ENCODE results near the gene VSTM5. TPM values are rescaled to one million over a fixed set of nuclear protein-coding genes. Genes with fewer than 3 reads are reported as not detected.
"Not testable (repeated sequence)": the region's sequence is repeated elsewhere in the genome, so short reads cannot be mapped to it uniquely, and the experiment has no call there.

The VSTM5 gene
- total RNA-seq, 1 experiment from 2014 or later, result not detected

DNA sequence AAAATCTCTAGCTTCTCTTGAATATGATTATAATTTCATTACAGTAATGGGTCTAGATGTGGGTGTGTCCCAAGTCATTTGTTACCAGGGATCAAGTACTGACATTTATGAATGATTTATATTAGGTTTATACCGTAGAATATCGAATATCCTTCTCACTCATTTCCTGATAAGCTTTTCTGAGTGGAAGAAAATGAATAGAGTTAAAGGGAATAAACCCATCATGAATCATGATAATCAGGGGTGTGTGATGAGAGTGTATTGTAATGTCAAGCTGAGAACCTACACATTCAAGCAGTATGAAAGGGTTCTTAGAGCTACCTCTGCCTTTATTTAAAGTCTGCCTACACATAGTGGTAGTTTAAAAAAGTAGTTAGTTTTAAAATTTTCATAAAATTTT, 49.1 kb downstream of the VSTM5 start:
- no peak for DNase-seq (ENCODE audit: extremely low read depth, low read depth)

DNA sequence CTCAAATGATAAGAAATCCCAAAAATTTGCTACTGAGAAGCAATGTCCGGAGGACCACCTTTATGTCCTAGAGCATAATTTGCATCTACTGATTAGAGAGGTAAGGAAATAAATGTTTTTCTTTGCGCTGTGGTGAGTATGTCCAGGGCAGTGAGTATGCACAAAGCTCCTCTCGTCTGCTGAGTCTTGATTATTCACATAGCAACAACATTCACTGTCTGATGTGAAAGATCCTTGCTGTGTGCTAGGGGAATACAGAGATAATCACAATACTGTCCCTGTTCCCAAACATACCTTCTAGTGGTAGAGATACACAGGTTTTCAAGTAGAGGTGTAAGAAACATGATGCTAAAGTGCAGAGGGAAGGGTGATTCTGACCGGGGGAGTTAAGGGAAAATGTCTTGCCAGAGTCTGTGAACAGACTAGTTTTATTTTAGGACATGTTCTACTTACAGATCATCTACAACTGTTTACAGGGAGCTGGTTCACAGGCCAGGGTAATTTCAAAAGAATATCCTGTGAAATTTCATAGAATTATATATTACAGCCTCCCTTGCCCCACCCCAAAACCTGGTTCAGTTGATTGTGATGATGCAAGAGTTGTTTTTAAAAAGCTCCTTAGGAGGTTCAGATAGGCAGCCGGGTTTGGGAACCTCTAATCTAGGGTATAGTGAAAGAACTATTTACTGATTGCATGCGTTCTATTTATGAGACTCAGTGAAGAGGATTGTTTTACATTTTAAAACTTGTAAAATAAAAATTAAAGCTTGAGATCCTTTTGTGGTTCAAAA, 53.8 kb downstream of the VSTM5 start:
- no peak for DNase-seq (ENCODE audit: extremely low read depth, low read depth)

DNA sequence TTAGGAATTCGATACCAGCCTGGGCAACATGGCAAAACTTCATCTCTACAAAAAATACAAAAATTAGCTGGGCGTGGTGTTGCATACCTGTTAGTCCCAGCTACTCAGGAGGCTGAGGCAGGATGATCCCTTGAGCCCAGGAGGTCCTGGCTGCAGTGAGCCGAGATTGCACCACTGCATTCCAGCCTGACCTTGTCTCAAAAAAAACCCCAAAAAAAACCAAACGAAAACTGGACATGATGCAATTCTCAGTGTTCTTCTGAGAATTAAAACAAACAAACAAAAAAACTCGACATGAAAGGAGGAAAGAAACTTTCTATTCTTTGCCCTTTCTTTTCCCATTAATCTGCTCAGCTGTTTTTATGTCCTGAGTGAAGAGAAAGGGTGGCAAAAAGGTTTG, 58.9 kb downstream of the VSTM5 start:
- no peak for DNase-seq (ENCODE audit: extremely low read depth, low read depth)

DNA sequence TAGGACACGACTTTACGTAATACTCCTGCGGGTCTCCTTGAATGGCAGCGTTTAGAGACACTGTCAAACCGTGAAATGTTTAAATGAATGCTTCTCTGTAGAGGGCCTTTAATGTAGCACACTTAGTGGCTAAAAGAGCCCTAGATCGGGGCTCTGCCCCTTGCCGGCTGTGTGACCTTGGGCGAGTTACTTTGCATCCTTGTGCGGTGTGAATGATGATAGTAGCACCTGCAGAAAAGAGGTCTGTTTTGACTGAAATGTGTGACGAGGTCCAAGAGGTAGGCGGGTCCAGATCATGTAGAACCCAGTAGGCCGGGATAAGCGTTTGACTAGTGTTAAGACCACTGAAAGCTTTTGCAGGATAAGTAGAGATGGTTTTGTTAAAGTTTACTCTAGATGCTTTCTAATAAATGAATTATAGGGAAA, 65.5 kb downstream of the VSTM5 start:
- DNase-seq (ENCODE audit: extremely low read depth, low read depth), result no peak

DNA sequence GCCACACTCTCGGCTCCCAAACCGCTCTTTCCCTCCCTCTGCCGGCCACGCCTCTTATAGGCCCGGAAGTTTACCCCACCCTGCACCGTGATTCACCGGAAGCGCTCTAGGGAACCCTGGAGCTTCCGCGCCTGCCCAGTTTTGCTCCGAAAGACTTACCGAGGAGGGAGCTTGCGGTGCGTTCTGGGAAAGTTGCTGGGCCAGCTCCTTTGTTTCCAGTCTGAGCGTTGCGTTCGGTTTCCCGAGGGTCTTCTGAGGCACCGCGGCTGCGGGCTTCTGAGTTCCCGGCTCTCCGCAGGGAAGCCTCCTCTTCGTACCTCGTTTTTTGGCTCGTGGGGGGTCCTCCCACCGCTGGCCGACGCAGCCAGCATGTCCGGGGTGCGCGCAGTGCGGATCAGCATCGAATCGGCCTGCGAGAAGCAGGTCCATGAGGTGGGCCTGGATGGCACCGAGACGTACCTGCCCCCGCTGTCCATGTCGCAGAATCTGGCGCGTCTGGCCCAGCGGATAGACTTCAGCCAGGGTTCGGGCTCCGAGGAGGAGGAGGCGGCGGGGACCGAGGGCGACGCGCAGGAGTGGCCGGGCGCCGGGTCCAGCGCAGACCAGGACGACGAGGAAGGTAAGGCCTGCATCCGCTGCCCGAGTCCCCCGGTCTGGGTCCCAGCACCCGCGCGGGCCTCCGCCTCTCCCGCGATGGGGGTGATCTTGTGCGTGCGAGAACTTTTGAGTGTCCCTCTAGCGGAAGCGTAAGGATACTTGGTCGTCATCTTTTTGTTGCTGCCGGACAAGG, 66.1 kb downstream of the VSTM5 start, which contains the start of gene MED17:
TSS of gene MED17 (plus strand) at position 138 of the 790 bp plus-strand sequence. CDS start at position 370, 232 bp downstream.
- peak; percentile 87 for DNase-seq (ENCODE audit: extremely low read depth, low read depth)

DNA sequence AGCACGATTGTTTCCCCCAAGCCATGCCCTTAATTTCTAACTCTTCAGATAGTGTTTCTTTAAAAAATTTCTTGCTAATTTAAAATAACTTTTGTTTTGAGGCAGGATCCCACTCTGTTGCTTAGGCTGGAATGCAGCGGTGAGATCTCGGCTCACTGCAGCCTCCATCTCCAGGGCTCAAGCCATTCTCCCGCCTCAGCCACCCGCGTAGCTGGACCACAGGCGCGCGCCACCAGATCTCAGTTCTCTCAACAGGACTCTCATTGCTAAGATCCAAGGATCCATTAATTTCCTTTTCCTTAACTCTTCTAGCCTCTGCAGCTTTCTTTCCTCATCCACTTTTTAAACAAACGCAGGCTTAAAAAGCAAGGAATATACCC, 66.7 kb downstream of the VSTM5 start:
- no peak for DNase-seq (ENCODE audit: extremely low read depth, low read depth)

DNA sequence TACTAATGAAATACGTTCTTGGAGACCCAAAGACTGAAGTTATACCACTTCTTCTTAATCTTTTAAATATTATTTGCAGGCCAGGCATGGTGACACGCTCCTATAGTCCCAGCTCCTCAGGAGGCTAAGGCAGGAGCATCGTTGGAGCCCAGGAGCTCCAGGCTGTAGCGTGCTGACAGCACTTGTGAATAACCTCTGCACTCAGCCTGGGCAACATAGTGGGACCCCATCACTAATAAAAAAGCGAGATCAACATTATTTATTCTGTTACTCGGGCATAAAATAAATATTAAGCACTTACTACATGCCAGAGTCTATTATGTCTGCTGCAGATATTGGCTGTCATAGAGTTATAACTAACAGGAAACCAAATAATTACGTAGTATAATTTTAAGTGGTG, 67.1 kb downstream of the VSTM5 start:
- DNase-seq (ENCODE audit: extremely low read depth, low read depth), result no peak

DNA sequence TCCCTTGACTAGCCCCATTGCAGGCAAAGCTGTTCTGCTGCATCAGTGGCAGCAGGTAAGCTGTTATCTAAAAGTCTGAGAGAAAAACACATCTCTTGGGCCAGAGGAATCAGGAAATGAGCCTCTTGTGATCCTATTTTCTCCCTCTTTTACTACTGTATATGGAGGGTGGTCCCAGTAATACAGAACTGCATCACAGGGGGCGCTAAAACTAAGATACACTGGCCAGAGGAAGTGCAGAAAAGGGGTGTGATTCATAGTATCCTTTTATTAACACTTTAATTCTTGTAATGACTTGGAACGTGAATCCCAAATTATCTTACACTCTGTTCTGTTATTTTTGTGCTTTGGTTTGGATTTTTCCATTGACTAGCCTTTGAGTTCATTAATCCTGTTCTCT, 75.1 kb downstream of the VSTM5 start:
- DNase-seq (ENCODE audit: extremely low read depth, low read depth), result no peak

DNA sequence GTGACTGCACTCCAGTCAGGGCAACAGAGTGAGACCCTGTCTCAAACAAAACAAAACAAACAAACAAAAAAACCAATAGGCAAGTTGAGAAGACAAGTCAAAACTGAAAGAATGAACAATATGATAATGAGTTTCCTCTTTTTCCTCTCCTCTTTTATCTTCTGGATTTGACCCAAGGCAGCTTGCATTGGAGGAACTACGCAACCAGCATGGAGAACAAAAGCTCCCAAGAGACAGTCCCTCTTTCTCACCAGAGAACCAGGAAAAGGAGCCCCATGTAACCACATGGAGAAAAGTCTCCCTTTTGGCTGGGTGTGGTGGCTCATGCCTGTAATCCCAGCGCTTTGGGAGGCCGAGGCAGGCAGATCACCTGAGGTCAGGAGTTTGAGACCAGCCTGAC, 75.9 kb downstream of the VSTM5 start:
- not testable (repeated sequence) for DNase-seq (ENCODE audit: extremely low read depth, low read depth)

DNA sequence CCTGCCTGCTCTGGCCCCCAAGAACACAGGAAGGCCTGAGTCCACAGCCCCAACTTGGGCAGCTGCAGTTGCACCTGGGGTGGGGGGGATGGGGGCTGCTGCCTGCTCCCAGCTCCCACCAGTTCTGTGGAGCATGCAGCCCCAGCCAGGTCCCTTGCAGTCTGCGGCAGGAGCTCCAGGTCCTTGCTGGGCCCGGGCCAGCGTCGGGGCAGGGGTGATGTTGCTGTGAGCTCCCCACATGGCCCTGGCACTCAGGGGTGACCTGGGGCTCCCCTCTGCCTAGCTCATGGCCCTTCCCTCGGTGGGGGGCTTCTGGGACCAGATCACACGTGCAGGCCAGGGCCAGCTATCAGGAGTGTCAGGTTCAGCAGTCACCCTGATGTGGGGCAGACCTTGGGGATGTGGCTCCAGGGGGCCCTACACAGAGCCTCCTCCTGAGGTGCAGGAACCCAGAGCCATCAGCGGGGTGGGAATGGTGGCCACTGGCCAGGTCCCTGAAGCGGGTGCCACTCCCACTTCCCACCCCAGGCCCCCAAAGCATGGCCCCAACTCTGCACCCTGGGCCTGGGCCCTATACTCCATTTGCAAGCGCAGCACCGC, 76.7 kb downstream of the VSTM5 start:
- DNase-seq (ENCODE audit: extremely low read depth, low read depth), result no peak

DNA sequence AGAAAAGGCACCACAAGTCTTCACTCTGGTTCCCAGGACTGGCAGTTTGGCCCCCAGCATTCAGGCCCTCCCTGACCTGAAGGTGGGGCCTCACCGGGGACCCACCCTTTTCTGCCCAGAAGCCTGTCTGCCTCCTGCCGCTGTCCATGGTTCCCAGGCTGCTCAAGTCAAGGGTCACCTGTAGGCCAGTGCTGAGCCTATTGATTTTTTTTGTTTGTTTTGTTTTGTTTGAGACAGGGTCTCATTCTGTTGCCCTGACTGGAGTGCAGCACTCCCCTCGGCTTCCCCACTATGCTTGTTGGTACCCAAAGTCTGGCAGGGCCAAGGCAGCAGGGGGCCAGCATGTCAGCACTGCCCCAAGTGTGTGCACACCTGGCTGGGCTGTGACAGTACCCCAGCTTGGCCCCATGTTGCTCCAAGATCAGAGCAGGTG, 77.4 kb downstream of the VSTM5 start:
- DNase-seq (ENCODE audit: extremely low read depth, low read depth), result no peak

DNA sequence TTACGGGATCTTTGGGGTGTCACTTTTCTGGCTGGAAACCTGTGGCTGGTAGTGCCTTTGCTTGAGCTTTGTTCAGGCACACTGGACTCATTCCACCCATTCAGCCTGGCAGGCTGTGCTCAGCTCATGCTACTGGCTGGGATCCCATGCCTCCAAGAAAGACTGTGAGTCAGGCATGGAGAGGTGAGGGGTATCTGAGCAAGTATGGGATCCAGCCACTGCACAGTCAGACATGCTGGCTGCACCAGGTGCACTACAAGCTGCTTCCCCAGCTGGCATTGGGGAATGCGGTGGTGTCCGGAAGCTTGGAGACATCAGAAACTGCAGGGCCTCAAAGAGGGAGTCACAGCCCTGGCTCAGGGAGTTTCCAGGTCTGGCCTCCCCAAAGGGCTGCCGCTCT, 78.3 kb downstream of the VSTM5 start:
- no peak for DNase-seq (ENCODE audit: extremely low read depth, low read depth)

DNA sequence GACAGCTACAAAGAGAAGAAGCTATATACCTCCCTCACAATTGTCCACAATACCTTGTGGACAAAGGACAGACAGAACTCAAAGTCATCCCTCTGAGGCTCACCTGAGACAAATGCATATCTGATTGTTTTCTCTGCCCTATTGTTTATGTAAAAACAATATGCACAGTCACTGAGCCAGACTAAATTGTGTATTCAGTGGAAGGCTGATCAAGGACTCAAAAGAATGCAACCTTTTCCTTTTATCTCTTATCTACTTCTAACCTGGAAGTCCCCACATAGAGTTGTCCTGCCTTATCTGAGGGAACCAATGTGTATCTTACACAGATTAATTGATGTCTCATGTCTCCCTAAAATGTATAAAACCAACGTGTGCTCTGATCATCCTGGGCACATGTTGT, 80.3 kb downstream of the VSTM5 start:
- DNase-seq (ENCODE audit: extremely low read depth, low read depth), result no peak

Small RNAs within 50 kb of the gene (small RNA-seq; reads per million reads assigned to genes)
- 0 reads per million in 2 experiments for gene RF00019

Other genes with a start within 250 kb of the VSTM5 start
- gene CEP295, start 188.9 kb downstream of the VSTM5 start, total RNA-seq (2014; rRNA removed; shearing (Covaris generic)), result 19.6 and 21.8 TPM in 2 replicates
- 233 and 294 TPM in 2 replicates for gene TAF1D, start 109.1 kb downstream of the VSTM5 start, total RNA-seq (2014; rRNA removed; shearing (Covaris generic))
- 26.4 and 29.6 TPM in 2 replicates for gene C11orf54, start 108.9 kb downstream of the VSTM5 start, total RNA-seq (2014; rRNA removed; shearing (Covaris generic))
- 32.2 and 34.0 TPM in 2 replicates for gene MED17, start 66.3 kb downstream of the VSTM5 start, total RNA-seq (2014; rRNA removed; shearing (Covaris generic))
- not detected in 2 replicates for gene HEPHL1, start 170.7 kb upstream of the VSTM5 start, total RNA-seq (2014; rRNA removed; shearing (Covaris generic))

All from NCI-H460 (cell line).